Activated T-helper 9 cell treated with anti-CD3 and anti-CD28 coated beads, Interleukin-2, amount 50 U/mL, for 16 hours (primary cell): Measurements from ENCODE around the gene SUSD2.
A peak's percentile ranks its signal among the peaks of the same experiment; 100 is the strongest.

Experiments
- DNase-seq: peaks from one replicate; pipeline ENCODE4 v3.0.0-alpha.2; 2020; ENCODE audit warnings: low read depth

Gene SUSD2

GRCh38 chr22:24149198-24149590 is 32.1 kb upstream of the SUSD2 start:
- no peak for DNase-seq

- DNase-seq: no peak
Observed at GRCh38 chr22:24153353-24153752, 27.9 kb upstream of the SUSD2 start.

GRCh38 chr22:24153959-24154358 is 27.3 kb upstream of the SUSD2 start:
- no peak for DNase-seq

GRCh38 chr22:24154826-24155225 is 26.5 kb upstream of the SUSD2 start:
- DNase-seq: no peak

- DNase-seq: peak; percentile 29
Observed at GRCh38 chr22:24155627-24156140, 25.6 kb upstream of the SUSD2 start.

- DNase-seq: peak; percentile 53
Observed at GRCh38 chr22:24156141-24156912, 25.0 kb upstream of the SUSD2 start.

GRCh38 chr22:24156913-24157821 is 24.1 kb upstream of the SUSD2 start:
- DNase-seq: peak; percentile 74

- DNase-seq: no peak
Observed at GRCh38 chr22:24157822-24158135, 23.5 kb upstream of the SUSD2 start.

GRCh38 chr22:24159650-24160049 is 21.6 kb upstream of the SUSD2 start:
- DNase-seq: no peak

- no peak for DNase-seq
Observed at GRCh38 chr22:24160546-24160945, 20.7 kb upstream of the SUSD2 start.

- no peak for DNase-seq
Observed at GRCh38 chr22:24161485-24161884, 19.8 kb upstream of the SUSD2 start.

GRCh38 chr22:24161909-24162308 is 19.4 kb upstream of the SUSD2 start:
- DNase-seq: no peak

GRCh38 chr22:24162436-24162835 is 18.9 kb upstream of the SUSD2 start:
- DNase-seq: no peak

- no peak for DNase-seq
Observed at GRCh38 chr22:24164243-24164642, 17.0 kb upstream of the SUSD2 start.

GRCh38 chr22:24164940-24165339 is 16.3 kb upstream of the SUSD2 start:
- no peak for DNase-seq

- DNase-seq: no peak
Observed at GRCh38 chr22:24165673-24166072, 15.6 kb upstream of the SUSD2 start.

GRCh38 chr22:24166811-24167210 is 14.5 kb upstream of the SUSD2 start:
- no peak for DNase-seq

- no peak for DNase-seq
Observed at GRCh38 chr22:24169439-24170058, 11.7 kb upstream of the SUSD2 start.

- no peak for DNase-seq
Observed at GRCh38 chr22:24170188-24170587, 11.1 kb upstream of the SUSD2 start.

- no peak for DNase-seq
Observed at GRCh38 chr22:24170632-24171031, 10.7 kb upstream of the SUSD2 start.

GRCh38 chr22:24171822-24172221 is 9.5 kb upstream of the SUSD2 start:
- DNase-seq: no peak

- DNase-seq: peak; percentile 33
Observed at GRCh38 chr22:24175160-24175808, 6.0 kb upstream of the SUSD2 start.
